MM.1S (cell line): ENCODE measurements around the gene GBX1.

Experiments used
- CTCF ChIP-seq: fragments of 300-600 bp; sonication (generic); IDR thresholded peaks from 2 replicates; pipeline ENCODE4 v1.5.1; 2016; ENCODE audit warnings: antibody characterized with exemption, low read length, mixed read lengths
- EZH2 ChIP-seq: fragments of 300-600 bp; sonication (generic); optimal IDR thresholded peaks from 2 replicates; pipeline ENCODE3; 2017; ENCODE audit warnings: low read depth, mild to moderate bottlenecking, antibody characterized with exemption, low read length, mixed read lengths

GRCh38 chr7:151139071-151139790 lies 28.3 kb downstream of the GBX1 start:
- no peak for TF ChIP-seq CTCF
- TF ChIP-seq EZH2 = no peak
